H1 (cell line): ENCODE measurements around the gene ADAMTS9. TPM values are rescaled to one million over a fixed set of nuclear protein-coding genes. Genes with fewer than 3 reads are reported as not detected.

Experiments used
- CTCF ChIA-PET: fragments of 300-600 bp; sonication (Branson Sonifier 250); formaldehyde crosslinking; loops from one replicate; lab custom pipeline; 2021; ENCODE audit not compliant: partially characterized antibody; lab: Charles Lee
- POLR2A ChIA-PET: fragments of 300-600 bp; sonication (Branson Sonifier 250); formaldehyde crosslinking; loops from one replicate; lab custom pipeline; 2021; ENCODE audit warnings: inconsistent platforms; ENCODE audit not compliant: partially characterized antibody; lab: Charles Lee
- DNase-seq, 2 experiments: peaks; one replicate each; pipeline versions ENCODE4 v3.0.0 to v3.0.0-alpha.2; 2010 to 2022; ENCODE audit warnings: low spot score in 2 of 2, low read depth in 1 of 2, mixed read lengths in 1 of 2
- FAIRE-seq: peaks from 2 replicates; lab custom pipeline; 2011; peaks lifted over from hg19 to GRCh38; lab: Jason Lieb, UNC
- H2AFZ ChIP-seq: 2 replicates; pipeline ENCODE4 v1.8.1; 2012; ENCODE audit warnings: low read length, inconsistent platforms
- H2AK5ac ChIP-seq: 2 replicates; pipeline ENCODE4 v1.6.1; 2013; ENCODE audit warnings: low read depth, low read length
- H2BK120ac ChIP-seq: replicated peaks from 2 replicates; pipeline ENCODE3; 2013; ENCODE audit warnings: low read depth, low read length, inconsistent platforms
- H2BK12ac ChIP-seq: 2 replicates; pipeline ENCODE4 v1.6.1; 2013; ENCODE audit warnings: low read depth, low read length
- H2BK15ac ChIP-seq: 2 replicates; pipeline ENCODE4 v1.6.1; 2013; ENCODE audit warnings: low read length
- H2BK20ac ChIP-seq: 2 replicates; pipeline ENCODE4 v1.6.1; 2013; ENCODE audit warnings: low read length
- H2BK5ac ChIP-seq: 2 replicates; pipeline ENCODE4 v1.6.1; 2013; ENCODE audit warnings: low read depth, low read length
- H3K14ac ChIP-seq: 2 replicates; pipeline ENCODE4 v1.6.1; 2013; ENCODE audit warnings: inconsistent platforms; ENCODE audit not compliant: insufficient read length
- H3K18ac ChIP-seq: 2 replicates; pipeline ENCODE4 v1.6.1; 2013; ENCODE audit warnings: low read length; ENCODE audit errors: extremely low read depth
- H3K23ac ChIP-seq: 2 replicates; pipeline ENCODE4 v1.6.1; 2013; ENCODE audit warnings: inconsistent platforms; ENCODE audit not compliant: insufficient read length
- H3K23me2 ChIP-seq: 2 replicates; pipeline ENCODE4 v1.6.1; 2013; ENCODE audit warnings: low read depth, low read length
- H3K27ac ChIP-seq: 2 replicates; pipeline ENCODE4 v1.6.1; 2011; ENCODE audit warnings: low read depth, low read length, inconsistent platforms
- H3K27me3 ChIP-seq, 4 experiments: replicated peaks in 1 of 4; 1 replicate in 1 of 4; 2 replicates in 3 of 4; pipeline versions ENCODE4 v1.6.1 to v1.8.1; 2011 to 2013; ENCODE audit warnings: low read length in 3 of 4, mild to moderate bottlenecking in 3 of 4, inconsistent platforms in 2 of 4, mixed read lengths in 2 of 4, moderate library complexity in 1 of 4; ENCODE audit not compliant: control insufficient read depth in 3 of 4, insufficient read depth in 3 of 4; ENCODE audit errors: extremely low read depth in 1 of 4
- H3K36me3 ChIP-seq, 4 experiments: 2 replicates each; pipeline versions ENCODE4 v1.6.1 to v1.8.1; 2011 to 2013; ENCODE audit warnings: mild to moderate bottlenecking in 4 of 4, low read length in 3 of 4, moderate library complexity in 2 of 4, control low read depth in 1 of 4, inconsistent platforms in 1 of 4; ENCODE audit not compliant: insufficient read depth in 4 of 4, control insufficient read depth in 2 of 4
- H3K4ac ChIP-seq: replicated peaks from 2 replicates; pipeline ENCODE3; 2013; ENCODE audit warnings: low read length, low read depth, mixed read lengths, inconsistent platforms; ENCODE audit not compliant: insufficient read length
- H3K4me1 ChIP-seq, 4 experiments: replicated peaks in 1 of 4; 1 replicate in 1 of 4; 2 replicates in 3 of 4; pipeline versions ENCODE4 v1.6.1 to v1.8.1; 2011 to 2013; ENCODE audit warnings: low read length in 3 of 4, inconsistent platforms in 2 of 4, mixed read lengths in 1 of 4; ENCODE audit not compliant: insufficient read depth in 4 of 4, control insufficient read depth in 3 of 4
- H3K4me2 ChIP-seq, 2 experiments: 2 replicates each; pipeline versions ENCODE4 v1.6.1 to v1.8.1; 2011 to 2013; ENCODE audit warnings: low read depth in 2 of 2, low read length in 2 of 2, control low read depth in 1 of 2, inconsistent platforms in 1 of 2, mild to moderate bottlenecking in 1 of 2; ENCODE audit not compliant: insufficient read depth in 1 of 2
- H3K4me3 ChIP-seq, 4 experiments: fragments of 200-600, 300-600 bp in 1 of 4; sonication (generic), shearing (Covaris generic), sonication (Bioruptor Twin) in 1 of 4; 2 replicates each; pipeline versions ENCODE4 v1.5.1 to v1.8.1; 2011 to 2016; ENCODE audit warnings: low read length in 4 of 4, low read depth in 3 of 4, control low read depth in 2 of 4, inconsistent platforms in 2 of 4, mild to moderate bottlenecking in 2 of 4, mixed read lengths in 1 of 4, moderate library complexity in 1 of 4; ENCODE audit not compliant: insufficient read depth in 2 of 4; ENCODE audit errors: extremely low read depth in 1 of 4
- H3K56ac ChIP-seq: replicated peaks from 2 replicates; pipeline ENCODE3; 2013; ENCODE audit warnings: low read depth, mild to moderate bottlenecking, mixed read lengths, low read length, inconsistent platforms; ENCODE audit not compliant: insufficient read length
- H3K79me1 ChIP-seq: 2 replicates; pipeline ENCODE4 v1.6.1; 2013; ENCODE audit warnings: low read depth, low read length, control low read depth
- H3K79me2 ChIP-seq, 2 experiments: 2 replicates each; pipeline versions ENCODE4 v1.6.1 to v1.8.1; 2012 to 2013; ENCODE audit warnings: low read length in 2 of 2, mild to moderate bottlenecking in 2 of 2, inconsistent platforms in 1 of 2; ENCODE audit not compliant: insufficient read depth in 2 of 2, control insufficient read depth in 1 of 2
- H3K9ac ChIP-seq, 4 experiments: replicated peaks in 1 of 4; 1 replicate in 1 of 4; 2 replicates in 3 of 4; pipeline versions ENCODE4 v1.6.1 to v1.8.1; 2011 to 2013; ENCODE audit warnings: low read depth in 3 of 4, low read length in 3 of 4, control low read depth in 2 of 4, mild to moderate bottlenecking in 2 of 4, moderate library complexity in 2 of 4, inconsistent platforms in 1 of 4; ENCODE audit errors: extremely low read depth in 1 of 4
- H3K9me3 ChIP-seq, 2 experiments: 2 replicates each; pipeline versions ENCODE4 v1.6.1 to v1.8.1; 2012 to 2013; ENCODE audit warnings: mild to moderate bottlenecking in 2 of 2, moderate library complexity in 2 of 2, control low read depth in 1 of 2, inconsistent platforms in 1 of 2, low read depth in 1 of 2, low read length in 1 of 2, mixed read lengths in 1 of 2; ENCODE audit not compliant: insufficient read depth in 2 of 2
- H4K20me1 ChIP-seq, 2 experiments: replicated peaks in 1 of 2; 2 replicates each; pipeline versions ENCODE3 to v1.8.1; 2011 to 2013; ENCODE audit warnings: inconsistent platforms in 2 of 2, low read length in 2 of 2, mild to moderate bottlenecking in 1 of 2; ENCODE audit not compliant: insufficient read depth in 2 of 2, control insufficient read depth in 1 of 2
- H4K5ac ChIP-seq: 2 replicates; pipeline ENCODE4 v1.6.1; 2013; ENCODE audit warnings: low read length, low read depth, mixed read lengths, inconsistent platforms; ENCODE audit not compliant: insufficient read length
- H4K8ac ChIP-seq: 2 replicates; pipeline ENCODE4 v1.8.0; 2013; ENCODE audit warnings: mild to moderate bottlenecking, moderate library complexity, low read length, inconsistent platforms; ENCODE audit not compliant: insufficient read depth; ENCODE audit errors: extremely low read depth
- H4K91ac ChIP-seq: replicated peaks from 2 replicates; pipeline ENCODE3; 2013; ENCODE audit warnings: low read length, mixed read lengths, inconsistent platforms; ENCODE audit not compliant: insufficient read length
- CBX5 ChIP-seq: fragments of 300-800, 300-1000 bp; sonication (generic); IDR thresholded peaks from 2 replicates; pipeline ENCODE4 v1.7.1; 2016; ENCODE audit warnings: antibody characterized with exemption, low read length, low read depth
- CHD1 ChIP-seq: IDR thresholded peaks from 2 replicates; pipeline ENCODE4 v1.6.1; 2012; ENCODE audit warnings: low read depth, low read length, improper control_type of control experiment
- FOSL1 ChIP-seq: IDR thresholded peaks from 2 replicates; pipeline ENCODE4 v1.6.1; 2011; ENCODE audit warnings: mild to moderate bottlenecking, low read depth, low read length, moderate library complexity; ENCODE audit not compliant: insufficient read depth
- HDAC2 ChIP-seq, 2 experiments: fragments of 300-600 bp in 1 of 2; sonication (generic) in 1 of 2; IDR thresholded peaks; 2 replicates each; pipeline ENCODE4 v1.6.1; 2011 to 2012; ENCODE audit warnings: low read depth in 2 of 2, low read length in 2 of 2, mild to moderate bottlenecking in 2 of 2, moderate library complexity in 2 of 2, borderline replicate concordance in 1 of 2, inconsistent platforms in 1 of 2
- MAFK ChIP-seq: IDR thresholded peaks from 2 replicates; pipeline ENCODE4 v1.6.1; 2012; ENCODE audit warnings: low read depth, mild to moderate bottlenecking, improper control_type of control experiment, low read length
- RBBP5 ChIP-seq: IDR thresholded peaks from 2 replicates; pipeline ENCODE4 v1.7.1; 2012; ENCODE audit warnings: low read depth, mild to moderate bottlenecking, inconsistent platforms, low read length, moderate library complexity, borderline replicate concordance
- RFX5 ChIP-seq: IDR thresholded peaks from 2 replicates; pipeline ENCODE4 v1.6.1; 2011; ENCODE audit warnings: low read depth, low read length, improper control_type of control experiment, borderline replicate concordance
- RNF2 ChIP-seq: fragments of 200-900, 300-1000 bp; sonication (generic); IDR thresholded peaks from 2 replicates; pipeline ENCODE4 v1.7.1; 2016; ENCODE audit warnings: borderline replicate concordance, low read depth, mild to moderate bottlenecking, antibody characterized with exemption, low read length; ENCODE audit not compliant: poor library complexity, severe bottlenecking; ENCODE audit errors: missing control alignments
- SIRT6 ChIP-seq: IDR thresholded peaks from one replicate; pipeline ENCODE4 v1.7.1; 2012; ENCODE audit warnings: low read length, inconsistent platforms
- SIX5 ChIP-seq: IDR thresholded peaks from 2 replicates; pipeline ENCODE4 v1.6.1; 2011; ENCODE audit warnings: mild to moderate bottlenecking, low read depth, low read length
- WGBS, 2 experiments: shearing (Covaris generic) in 1 of 2; methylation state at CpG; one replicate each; pipeline versions ENCODE4 v1.1.6 to v1.1.7; 2013 to 2015; ENCODE audit warnings: low lambda C conversion rate in 2 of 2, mixed read lengths in 2 of 2, inconsistent platforms in 1 of 2, low coverage in 1 of 2, missing lambda C conversion rate in 1 of 2; ENCODE audit not compliant: insufficient replicate concordance in 2 of 2, insufficient coverage in 1 of 2, insufficient read length in 1 of 2; ENCODE audit errors: extremely low coverage in 1 of 2, missing lambda C conversion rate in 1 of 2; 5-methylcytosine and 5-hydroxymethylcytosine counted together
- polyA plus RNA-seq, 7 experiments: library from polyadenylated mRNA; depleted of rRNA in 3 of 7; stranded (reverse) in 5 of 7; unstranded in 2 of 7; fragments of >200 nt in 5 of 7; fragments of 200-250 nt in 2 of 7; gene quantifications; 1 replicate in 5 of 7; 2 replicates in 1 of 7; 4 replicates in 1 of 7; pipeline versions ENCODE4 v1.2.1 to v1.2.3, GENCODE V29; 2011 to 2013; ENCODE audit warnings: missing spikeins in 2 of 7, mixed read lengths in 2 of 7
- total RNA-seq: library from RNA; stranded (reverse); fragmentation: NEBNext Ultra II Directional; extraction: Animal tissue kit (Norgen Biotek cat#: 25700); gene quantifications from 2 replicates; pipeline ENCODE4 v1.2.1, GENCODE V29; 2021
- TF ChIP-seq, protein P1 (sequence below): IDR thresholded peaks from 2 replicates; pipeline ENCODE4 v1.6.1; 2012; ENCODE audit warnings: low read length, inconsistent platforms
- TF ChIP-seq, protein P2 (sequence below): IDR thresholded peaks from 2 replicates; pipeline ENCODE4 v1.6.1; 2011; ENCODE audit warnings: low read depth, mild to moderate bottlenecking, low read length; ENCODE audit not compliant: insufficient read depth

ADAMTS9 gene
- total and polyA plus RNA-seq, 2 of the 8 experiments (the other 6 are each of a cell fraction or from before 2014, with no cell fraction given), result 0.20 to 0.41 TPM

DNA sequence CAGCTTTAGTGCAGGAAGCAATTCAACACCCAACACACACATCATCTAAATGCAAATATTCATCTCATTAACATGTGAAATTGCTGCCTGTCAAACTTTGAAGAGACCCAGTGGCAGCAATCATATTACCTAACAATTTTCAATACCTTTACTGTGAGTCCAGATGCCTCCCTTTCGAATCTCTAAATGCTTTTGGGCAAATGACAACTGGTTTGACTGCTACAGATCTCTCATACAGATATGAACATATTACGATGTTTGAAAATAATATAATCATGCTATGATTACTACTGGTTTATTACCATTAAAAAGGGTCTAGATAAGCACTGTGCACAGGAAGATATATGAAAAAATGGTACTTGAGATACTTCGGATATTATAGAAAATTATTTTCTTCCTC, 137.9 kb downstream of the ADAMTS9 start:
- no peak overlapping the region for H3K14ac ChIP-seq
- H4K5ac ChIP-seq, result no peak overlapping the region
- no peak overlapping the region for H3K4me3 ChIP-seq
- H3K23ac ChIP-seq, result no peak overlapping the region
- H3K27ac ChIP-seq, result no peak overlapping the region
- H2BK15ac ChIP-seq, result no peak overlapping the region
- CTCF ChIA-PET, result interaction anchor here (3.6 kb wide), 1 partner anchor 19 kb away, joined by 19 read pairs; no protein-coding TSS in a partner anchor
- TF ChIP-seq FOSL1 (no peak), HDAC2 (IDR thresholded peaks at IDR 0.05; ENCODE audit: borderline replicate concordance in 1 of 2, low read depth in 2 of 2, low read length in 2 of 2) (no peak), RBBP5 (no peak), RFX5 (no peak), RNF2 (no peak), CHD1 (no peak), CBX5 (no peak), SIRT6 (no peak), MAFK (no peak), SIX5 (no peak)
- TF ChIP-seq, protein P1, sequence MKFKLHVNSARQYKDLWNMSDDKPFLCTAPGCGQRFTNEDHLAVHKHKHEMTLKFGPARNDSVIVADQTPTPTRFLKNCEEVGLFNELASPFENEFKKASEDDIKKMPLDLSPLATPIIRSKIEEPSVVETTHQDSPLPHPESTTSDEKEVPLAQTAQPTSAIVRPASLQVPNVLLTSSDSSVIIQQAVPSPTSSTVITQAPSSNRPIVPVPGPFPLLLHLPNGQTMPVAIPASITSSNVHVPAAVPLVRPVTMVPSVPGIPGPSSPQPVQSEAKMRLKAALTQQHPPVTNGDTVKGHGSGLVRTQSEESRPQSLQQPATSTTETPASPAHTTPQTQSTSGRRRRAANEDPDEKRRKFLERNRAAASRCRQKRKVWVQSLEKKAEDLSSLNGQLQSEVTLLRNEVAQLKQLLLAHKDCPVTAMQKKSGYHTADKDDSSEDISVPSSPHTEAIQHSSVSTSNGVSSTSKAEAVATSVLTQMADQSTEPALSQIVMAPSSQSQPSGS, result no peak
- TF ChIP-seq, protein P2, sequence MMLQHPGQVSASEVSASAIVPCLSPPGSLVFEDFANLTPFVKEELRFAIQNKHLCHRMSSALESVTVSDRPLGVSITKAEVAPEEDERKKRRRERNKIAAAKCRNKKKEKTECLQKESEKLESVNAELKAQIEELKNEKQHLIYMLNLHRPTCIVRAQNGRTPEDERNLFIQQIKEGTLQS, result no peak
- H3K9me3 ChIP-seq, result no peaks in the 10 kb centered on the region
- no peaks in the 10 kb centered on the region for H3K79me2 ChIP-seq
- no peaks in the 10 kb centered on the region for H4K20me1 ChIP-seq
- no peaks in the 10 kb centered on the region for H3K27me3 ChIP-seq
- no peak overlapping the region for H2BK12ac ChIP-seq
- H2BK120ac ChIP-seq, result no peak overlapping the region
- H3K4me1 ChIP-seq, result no peaks in the 10 kb centered on the region
- no peak overlapping the region for H2BK5ac ChIP-seq
- H2BK20ac ChIP-seq, result no peak overlapping the region
- no peak overlapping the region for H3K4ac ChIP-seq
- H4K8ac ChIP-seq, result no peak overlapping the region
- DNase-seq, result no peak
- H3K23me2 ChIP-seq, result no peaks in the 10 kb centered on the region
- POLR2A ChIA-PET, result no interaction called here
- H3K4me2 ChIP-seq, result no peak overlapping the region
- H3K79me1 ChIP-seq, result no peaks in the 10 kb centered on the region
- H3K18ac ChIP-seq, result no peak overlapping the region
- no peaks in the 10 kb centered on the region for H3K36me3 ChIP-seq
- H2AK5ac ChIP-seq, result no peak overlapping the region
- no peak overlapping the region for H3K9ac ChIP-seq
- WGBS, 2 experiments, result 86% methylated on average over 3 of the region's 3 CpGs; no CpG with 5 or more reads in 1 of the 2 experiments
- no peak overlapping the region for H3K56ac ChIP-seq
- no peak for FAIRE-seq
- H4K91ac ChIP-seq, result no peak overlapping the region
- no peak overlapping the region for H2AFZ ChIP-seq
